ENCODE data around the gene KCP.

KCP gene

GRCh38 chr7:128827248-128827958 is 83.1 kb downstream of the KCP start:
- DNase-seq (ENCODE audit: low read depth): peak; percentile 98

GRCh38 chr7:128826916-128827247 is 83.6 kb downstream of the KCP start:
- no peak for DNase-seq (ENCODE audit: low read depth)
